GM19324 (cell line): Measurements from ENCODE around the gene EARS2.
A peak's percentile ranks its signal among the peaks of the same experiment; 100 is the strongest.
"Not testable (repeated sequence)": the region's sequence is repeated elsewhere in the genome, so short reads cannot be mapped to it uniquely, and the experiment has no call there.

Source experiments
- ATAC-seq: cut with Tn5 transposase; IDR thresholded peaks from one replicate; pipeline ENCODE4 v1.9.1; 2021; ENCODE audit warnings: mild to moderate bottlenecking, moderate library complexity; ENCODE audit not compliant: unreplicated experiment, low FRiP score

EARS2 gene

DNA sequence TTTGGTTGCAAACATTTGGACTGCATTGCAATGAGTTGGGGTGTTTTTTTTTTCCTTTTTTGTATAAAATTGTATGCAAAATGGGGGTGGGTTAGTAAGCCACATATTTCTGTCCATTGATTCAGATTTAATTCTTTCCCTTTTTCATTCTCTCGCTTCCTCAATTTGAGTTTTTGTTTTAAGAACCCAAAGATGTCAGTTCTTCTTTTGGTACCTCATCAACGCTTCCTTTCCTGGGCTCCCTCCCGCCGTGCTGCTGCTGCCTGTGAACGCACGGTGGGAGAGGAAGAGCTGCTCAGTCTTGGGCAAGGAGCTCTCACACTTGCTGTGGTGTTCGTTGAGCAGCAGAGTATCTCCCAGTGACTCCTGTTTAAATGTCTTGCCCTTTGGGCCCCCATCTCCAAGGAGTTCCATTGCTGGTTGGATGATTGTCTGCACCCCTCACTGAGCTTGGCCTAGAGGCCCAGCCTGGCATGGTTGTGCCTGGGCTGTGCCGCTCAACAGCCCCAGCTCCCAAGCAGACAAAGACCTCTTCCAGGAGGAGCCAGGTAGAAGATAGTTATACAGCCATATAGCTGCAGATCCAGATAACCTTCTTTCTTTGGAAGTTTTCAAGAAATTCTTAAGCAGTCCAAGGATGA, 14.0 kb upstream of the EARS2 start:
- ATAC-seq = no peak

DNA sequence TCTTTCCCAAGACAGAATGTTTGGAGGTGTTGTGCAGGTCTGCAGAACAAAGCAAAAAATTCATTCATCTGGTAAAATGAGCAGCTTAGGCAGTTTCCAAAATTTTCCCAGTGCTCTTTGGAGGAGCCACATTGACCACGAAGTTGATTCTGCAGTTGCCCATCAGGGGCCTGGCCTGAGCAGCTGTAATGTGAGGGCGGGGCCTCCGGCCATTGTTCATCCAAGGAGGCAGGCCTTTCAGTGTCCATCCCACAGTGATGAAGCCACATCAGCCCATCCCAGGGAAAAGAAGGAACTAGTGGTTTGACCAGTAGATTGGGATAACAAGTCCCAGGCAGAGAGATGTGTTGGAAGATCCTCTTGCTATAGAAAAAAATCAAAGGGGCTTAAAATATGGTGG, 10.5 kb upstream of the EARS2 start:
- no peak for ATAC-seq

DNA sequence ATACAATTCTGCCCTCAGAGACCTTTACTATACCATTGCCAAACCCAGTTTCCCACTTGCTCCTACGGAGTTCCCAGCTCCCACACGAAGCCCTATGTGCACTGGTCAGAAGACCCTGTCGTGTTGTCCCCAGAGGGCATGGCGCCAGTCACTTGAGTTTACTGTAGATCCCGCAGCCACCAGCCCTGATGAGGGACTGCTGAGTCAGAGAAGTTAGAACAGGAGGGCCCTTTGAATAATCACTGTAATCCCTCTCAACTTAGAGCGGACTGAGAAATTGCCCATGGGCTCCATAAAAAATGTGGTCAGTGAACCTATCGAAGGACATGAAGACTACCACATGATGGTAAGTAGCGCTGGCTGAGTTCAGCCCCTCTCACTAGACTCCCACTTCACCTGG, 9.6 kb upstream of the EARS2 start:
- no peak for ATAC-seq

DNA sequence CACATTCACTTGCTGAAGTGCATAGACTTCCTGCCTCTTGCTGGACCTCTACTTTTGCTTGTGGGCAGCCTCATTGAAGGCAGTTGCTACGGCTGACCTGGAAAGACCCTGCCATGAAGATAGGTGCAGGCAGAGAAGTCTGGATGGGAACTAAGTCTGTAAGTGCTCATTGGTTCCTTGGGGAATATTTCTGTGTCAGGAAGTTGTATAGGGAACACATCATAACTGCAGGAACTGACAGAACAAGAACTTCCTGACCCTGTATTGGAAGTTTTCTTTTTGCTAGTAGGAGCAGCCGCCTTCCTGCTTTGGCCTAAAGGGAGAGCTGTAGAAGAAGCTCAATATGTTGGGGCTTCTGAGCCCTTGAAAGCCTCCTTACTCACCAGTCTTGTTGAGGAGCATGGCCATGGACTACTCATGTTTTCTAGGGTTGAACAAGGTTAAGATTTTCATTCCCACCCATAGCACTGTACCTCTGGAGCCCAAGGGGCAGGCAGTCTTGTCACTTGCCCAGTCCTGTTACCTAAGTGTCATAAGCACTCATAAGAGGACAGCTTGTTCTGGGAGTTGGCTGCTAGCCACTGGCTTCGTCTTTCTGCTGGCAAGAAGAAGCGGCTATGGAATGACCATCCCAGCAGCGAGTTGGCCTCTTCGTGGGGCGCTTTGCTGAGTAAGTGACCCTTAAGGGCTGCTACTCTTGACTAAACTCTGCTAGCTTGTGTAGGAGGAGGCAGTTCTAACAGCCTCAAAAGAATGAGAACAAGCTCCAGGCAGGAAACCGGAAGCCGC, 7.6 kb upstream of the EARS2 start:
- ATAC-seq = no peak

DNA sequence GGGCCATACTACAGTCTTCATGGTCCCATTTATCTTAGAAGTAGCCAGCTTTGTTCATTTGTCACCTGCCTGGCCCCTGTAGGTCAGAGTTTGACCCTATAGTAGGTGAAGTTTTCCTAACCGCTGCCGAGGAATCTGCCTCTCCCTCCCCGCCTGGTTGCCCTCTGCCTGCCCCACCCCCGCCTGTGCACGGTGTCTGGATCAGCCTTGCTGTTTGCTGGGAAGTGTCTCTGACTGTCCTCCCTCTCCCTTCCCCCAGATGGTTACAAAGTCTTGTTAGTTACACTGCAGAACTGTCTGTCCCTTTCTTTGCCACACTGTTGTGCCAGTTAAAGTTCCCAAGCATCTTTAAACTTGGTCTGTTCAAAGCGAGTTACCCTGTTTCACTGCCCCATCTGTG, 6.0 kb upstream of the EARS2 start:
- no peak for ATAC-seq

DNA sequence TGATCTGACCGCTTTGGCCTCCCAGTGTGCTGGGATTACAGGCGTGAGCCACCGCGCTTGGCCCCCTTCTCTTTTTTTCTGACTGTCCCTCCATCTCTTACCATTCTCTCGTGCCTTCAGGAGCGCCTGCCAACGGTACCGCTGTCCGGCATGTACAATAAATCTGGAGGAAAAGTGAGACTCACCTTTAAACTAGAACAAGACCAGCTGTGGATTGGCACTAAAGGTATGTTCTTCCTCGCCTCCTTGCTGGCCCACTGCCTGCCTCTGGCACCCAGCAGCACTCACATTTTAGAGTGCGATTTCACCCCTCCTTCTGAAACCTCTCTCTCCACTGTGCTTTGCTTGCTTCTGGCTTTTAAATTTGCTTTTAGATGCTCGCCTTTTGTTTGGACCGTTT, 5.4 kb upstream of the EARS2 start:
- no peak for ATAC-seq

DNA sequence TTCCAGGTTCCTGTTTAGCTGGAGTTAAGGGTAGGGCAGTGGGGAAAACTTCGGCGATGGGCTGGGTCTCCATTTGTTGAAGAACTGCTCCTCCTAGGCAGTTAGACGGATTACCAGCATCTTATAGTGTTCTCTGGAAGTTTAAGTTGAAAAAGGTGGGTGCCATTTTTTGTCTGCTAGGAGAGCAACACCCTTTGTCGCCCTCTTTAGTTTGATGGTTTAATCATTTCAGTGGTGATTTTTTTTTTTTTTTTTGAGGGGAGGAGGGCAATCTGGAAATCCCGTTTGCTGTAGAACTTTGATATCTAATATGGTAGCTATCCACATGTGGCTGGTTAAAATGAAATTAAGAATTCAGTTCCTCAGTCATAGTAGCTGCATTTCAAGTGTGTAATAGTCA, 4.4 kb upstream of the EARS2 start:
- ATAC-seq = no peak

DNA sequence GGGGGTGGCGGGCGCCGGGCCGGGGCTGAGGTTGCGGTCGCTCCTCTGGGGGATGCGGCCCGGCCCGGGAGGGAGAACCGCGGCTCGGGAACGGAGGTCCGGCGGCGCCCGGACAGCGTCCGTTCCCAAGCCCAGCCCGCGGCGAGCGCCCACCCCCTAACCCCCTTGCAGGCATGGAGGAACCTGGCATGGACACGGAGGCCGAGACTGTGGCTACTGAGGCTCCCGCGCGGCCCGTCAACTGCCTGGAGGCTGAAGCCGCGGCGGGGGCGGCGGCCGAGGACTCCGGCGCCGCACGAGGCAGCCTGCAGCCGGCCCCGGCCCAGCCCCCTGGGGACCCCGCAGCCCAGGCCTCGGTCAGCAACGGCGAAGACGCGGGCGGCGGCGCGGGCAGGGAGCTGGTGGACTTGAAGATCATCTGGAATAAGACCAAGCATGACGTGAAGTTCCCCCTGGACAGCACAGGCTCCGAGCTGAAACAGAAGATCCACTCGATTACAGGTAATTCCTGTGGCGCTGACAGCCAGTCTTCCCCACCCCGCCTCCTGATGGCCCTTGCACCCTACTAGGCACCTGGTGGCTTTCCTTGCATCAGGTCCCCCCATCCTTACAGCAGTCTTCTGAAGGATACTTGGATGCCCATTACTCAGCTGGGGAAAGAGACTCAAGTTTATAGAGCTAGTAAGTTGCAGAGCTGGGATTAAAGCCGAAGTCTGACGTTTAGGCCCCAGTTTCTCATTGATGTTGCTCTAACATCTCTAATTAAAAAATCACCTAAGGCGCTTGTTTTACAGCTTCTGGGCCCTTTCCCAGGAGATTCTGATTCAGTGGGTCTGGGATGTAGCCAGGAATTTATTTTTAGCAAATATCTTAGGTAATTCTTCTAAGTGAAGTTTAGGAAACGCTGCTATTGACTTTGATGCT, 891 bp upstream of the EARS2 start:
- peak; percentile 11 for ATAC-seq

DNA sequence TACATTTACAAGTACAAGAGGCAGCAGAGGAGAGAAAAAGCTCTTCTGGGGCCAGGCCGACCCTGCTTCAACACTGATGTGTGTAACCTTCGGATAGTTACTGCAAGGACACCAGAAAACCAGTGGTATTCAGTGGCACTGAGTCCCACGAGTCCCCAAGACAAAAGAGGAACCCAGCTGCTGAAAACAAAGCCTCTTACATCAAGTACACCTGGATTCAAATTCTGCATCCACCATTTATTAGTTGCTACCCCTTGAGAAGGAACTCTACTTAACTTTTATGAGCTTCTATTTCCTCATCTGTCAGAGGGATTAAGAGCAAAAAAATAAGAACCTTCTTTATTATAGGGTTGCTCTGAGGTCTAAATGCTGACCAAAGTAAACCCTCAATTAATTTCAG, 2.6 kb downstream of the EARS2 start:
- no peak for ATAC-seq

DNA sequence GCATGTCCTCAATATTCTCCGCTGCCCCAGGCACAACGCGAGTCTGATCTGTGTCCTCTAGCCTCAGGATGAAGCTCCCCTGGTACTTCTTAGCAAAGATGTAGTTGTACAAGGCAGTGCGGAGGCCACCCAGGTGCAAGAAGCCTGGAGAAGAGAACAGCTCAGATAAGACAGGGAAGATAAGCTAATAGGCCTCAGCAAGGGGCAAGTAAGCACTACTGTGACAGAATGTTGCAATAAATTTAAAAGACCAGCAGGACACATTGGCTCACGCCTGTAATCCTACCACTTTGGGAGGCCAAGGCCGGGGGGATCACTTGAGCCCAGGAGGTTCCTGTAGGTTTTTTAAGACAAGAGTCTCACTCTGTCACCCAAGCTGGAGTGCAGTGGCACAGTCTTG, 5.0 kb downstream of the EARS2 start:
- no peak for ATAC-seq

DNA sequence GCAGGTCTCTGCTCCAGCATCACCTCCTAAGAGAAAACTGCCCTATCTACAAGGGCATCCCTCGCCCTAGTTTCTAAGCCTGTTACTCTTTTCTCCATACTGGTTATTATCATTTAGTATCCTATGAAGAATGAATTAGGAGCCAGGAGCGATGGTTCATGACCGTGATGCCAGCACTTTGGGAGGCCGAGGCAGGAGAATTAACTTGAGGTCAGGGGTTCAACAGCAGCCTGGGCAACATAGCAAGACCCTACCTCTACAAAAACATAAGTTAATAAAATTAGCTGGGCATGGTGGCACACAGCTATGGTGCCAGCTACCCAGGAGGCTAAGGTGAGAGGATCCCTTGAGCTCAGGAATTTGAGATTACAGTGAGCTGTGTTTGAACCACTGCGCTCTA, 7.2 kb downstream of the EARS2 start:
- no peak for ATAC-seq

DNA sequence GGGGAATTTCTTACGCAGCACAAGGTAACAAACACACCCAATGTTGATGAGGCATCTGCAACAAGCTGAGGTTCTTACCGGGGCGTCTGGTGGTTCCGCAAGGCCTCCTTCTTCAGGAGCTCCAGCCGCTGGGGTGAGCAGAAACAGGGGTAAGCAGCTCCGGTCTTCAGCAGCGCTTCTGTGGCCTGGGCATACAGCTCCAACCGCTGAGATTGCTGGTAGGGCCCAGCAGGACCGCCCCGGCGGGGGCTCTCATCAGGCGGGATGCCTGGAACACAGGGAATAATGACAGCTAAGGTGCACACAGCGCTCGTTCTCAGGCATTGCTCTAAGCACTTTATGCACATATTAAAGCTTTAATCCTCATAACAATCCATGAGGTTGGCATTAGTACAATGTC, 12.7 kb downstream of the EARS2 start:
- ATAC-seq = no peak

DNA sequence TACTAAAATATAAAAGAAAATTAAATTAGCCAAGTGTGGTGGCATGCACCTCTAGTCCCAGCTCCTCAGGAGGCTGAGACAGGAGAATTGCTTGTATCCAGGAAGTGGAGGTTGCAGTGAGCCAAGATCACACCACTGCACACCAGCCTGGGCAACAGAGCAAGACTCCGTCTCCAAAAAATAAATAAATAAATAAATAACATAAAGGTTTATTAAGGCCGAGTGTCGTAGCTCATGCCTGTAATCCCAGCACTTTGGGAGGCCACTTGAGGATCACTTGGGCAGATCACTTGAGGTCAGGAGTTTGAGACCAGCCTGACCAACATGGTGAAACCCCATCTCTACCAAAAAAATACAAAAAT, 16.4 kb downstream of the EARS2 start:
- not testable (repeated sequence) for ATAC-seq

DNA sequence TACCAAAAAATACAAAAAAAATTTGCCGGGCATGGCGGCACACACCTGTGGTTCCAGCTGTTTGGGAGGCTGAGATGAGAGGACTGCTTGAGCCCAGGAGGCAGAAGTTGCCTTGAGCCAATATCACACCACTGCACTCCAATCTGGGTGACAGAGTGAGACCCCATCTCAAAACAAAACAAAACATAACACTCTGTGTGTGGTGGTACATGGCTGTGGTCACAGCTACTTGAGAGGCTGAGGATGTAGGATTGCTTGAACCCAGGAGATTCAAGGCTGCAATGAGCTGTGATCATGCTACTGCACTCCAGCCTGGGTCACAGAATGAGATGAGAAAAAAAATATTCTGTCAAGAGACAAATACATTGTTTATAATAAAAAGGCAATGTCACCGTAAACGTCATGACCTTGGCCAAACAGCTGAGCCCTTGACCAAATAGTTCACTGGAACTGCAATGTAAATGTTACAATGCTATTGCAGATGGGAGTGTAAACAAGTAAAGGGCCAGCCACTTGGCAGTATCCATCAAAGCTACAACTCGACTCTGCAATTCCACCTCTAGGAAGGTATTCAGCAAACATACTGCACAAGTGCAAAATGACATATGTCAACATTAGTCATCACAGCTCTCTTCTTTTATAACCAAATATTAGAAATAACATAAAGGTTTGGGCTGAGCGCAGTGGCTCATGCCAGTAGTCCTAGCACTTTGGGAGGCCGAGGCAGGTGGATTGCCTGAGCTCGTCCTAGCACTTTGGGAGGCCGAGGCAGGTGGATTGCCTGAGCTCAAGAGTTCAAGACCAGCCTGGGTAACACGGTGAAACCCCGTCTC, 16.9 kb downstream of the EARS2 start:
- ATAC-seq = no peak

DNA sequence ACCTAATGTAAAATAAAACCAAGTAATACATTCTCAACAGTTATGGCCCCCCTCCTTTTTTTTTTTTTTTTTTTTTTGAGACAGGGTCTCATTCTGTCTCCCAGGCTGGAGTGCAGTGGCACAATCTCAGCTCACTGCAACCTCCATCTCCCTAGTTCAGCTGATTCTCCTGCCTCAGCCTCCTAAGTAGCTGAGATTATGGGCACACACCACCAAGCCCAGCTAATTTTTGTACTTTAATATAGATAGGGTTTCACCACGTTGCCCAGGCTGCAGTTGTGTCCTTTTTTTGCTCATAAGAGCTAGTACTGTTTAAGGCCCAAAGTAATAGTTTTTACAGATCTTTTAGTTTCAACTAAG, 18.3 kb downstream of the EARS2 start:
- ATAC-seq = no peak

DNA sequence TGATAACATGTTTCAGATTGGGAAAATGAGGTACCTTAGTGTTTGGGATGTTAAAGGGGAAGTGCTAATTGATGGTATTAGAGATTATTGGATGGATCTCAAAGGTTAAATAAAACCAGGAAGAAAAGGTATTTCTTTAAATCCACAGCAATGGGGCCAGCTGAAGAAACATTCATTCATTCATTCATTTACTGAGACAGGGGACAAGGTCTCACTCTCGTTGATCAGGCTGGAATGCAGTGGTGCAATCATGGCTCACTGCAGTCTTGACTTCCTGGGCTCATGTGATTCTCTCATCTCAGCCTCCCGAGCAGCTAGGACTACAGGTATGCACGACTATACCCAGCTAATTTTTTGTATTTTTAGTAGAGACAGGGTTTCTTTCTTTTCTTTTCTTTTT, 19.8 kb downstream of the EARS2 start:
- no peak for ATAC-seq

DNA sequence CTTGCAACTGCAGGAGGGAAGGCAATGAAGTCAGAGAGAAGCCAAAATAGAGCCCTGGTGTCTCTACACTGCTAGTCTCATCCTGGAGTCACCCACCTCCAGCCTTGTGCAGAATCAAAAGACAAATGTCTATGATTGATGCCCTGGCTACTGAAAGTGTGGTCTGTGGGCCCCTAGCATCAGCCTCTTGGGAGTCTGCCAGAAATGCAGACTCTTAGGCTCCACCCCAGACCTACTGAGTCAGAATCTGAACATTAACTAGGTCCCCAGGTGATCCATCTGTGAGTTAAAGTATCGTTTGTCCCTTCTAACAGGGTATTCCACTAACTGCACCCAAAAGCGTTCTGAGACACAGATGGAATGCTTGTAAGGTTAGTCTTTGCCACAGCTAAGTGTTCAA, 21.2 kb downstream of the EARS2 start:
- no peak for ATAC-seq

DNA sequence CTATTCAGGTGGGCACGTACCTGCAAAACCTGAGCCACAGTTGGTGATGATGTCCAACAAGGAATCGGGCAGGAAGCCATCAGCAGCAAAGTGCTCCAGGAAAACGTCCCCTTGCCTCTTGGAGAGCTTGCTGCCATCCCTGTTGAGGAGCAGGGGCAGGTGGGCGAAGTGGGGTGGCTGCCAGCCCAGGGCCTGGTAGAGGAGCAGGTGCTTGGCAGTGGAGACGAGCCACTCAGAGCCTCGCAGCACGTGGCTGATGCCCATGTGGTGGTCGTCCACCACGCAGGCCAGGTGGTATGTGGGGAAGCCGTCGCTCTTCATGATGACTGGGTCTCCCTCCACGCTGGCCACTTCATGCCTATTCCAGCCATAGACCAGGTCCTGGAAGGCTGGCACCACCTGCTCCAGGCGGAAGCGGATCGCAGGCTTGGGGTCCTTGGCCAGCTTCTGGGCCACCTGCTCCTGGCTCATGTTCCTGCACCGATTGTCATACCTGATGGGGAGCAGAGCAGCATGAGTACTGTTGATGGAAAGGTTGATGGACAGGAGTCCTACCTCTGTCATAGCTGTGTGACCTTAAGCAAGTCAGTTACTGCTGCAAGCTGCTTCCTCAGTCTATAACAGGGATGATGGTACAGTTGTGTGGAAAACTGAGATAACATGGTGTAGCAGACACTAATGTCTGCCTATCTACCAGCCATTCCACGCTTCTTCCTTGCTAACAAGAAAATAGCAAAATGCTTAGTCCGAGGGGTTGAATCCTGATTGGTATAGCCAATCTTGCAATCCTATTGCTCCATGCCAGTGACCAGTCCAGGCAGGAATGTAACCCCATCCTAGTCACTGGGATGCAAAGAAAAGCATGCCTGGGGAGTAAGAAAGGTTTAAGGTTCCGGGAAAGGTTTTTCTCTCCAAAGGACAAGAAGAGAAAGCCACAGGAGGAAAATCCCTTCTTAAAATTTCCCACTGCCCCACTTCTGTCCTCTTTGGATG, 22.0 kb downstream of the EARS2 start:
- no peak for ATAC-seq

DNA sequence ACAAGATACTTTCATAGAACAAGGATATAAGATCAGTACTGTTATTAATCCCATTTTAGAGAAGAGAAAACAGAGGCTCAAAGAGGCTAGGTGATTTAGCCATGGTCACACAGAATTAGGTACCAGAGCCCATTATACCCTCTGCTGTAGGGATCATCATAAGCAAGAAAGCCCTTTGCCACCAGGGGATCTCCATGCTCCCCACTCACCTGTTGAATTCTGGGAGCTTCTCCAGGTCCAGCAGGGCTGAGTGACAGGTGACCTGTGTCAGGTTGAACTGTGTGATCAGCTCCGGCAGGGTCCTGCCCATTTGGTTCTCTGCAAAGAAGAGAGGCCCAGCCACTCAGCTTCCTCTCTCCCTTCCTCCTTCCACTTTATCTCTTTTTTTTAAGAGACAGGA, 24.7 kb downstream of the EARS2 start:
- ATAC-seq = no peak
